Activated naive CD4-positive, alpha-beta T cell treated with anti-CD3 and anti-CD28 coated beads, Interleukin-2, amount 50 U/mL, for 24 hours (primary cell): Measurements from ENCODE around the gene ME1.

ENCODE experiments used
- H3K27ac Mint-ChIP-seq: one replicate; pipeline ENCODE4 v1.8.0; 2021; ENCODE audit warnings: mild to moderate bottlenecking, mixed read lengths
- H3K27me3 Mint-ChIP-seq: one replicate; pipeline ENCODE4 v1.8.0; 2021; ENCODE audit warnings: mixed read lengths
- H3K36me3 Mint-ChIP-seq: one replicate; pipeline ENCODE4 v1.8.0; 2021; ENCODE audit warnings: mixed read lengths
- H3K4me1 Mint-ChIP-seq: one replicate; pipeline ENCODE4 v1.8.0; 2021; ENCODE audit warnings: mixed read lengths
- H3K4me3 Mint-ChIP-seq: one replicate; pipeline ENCODE4 v1.8.0; 2021; ENCODE audit warnings: mild to moderate bottlenecking, mixed read lengths
- H3K9me3 Mint-ChIP-seq: one replicate; pipeline ENCODE4 v1.8.0; 2021; ENCODE audit warnings: mixed read lengths

The ME1 gene

DNA sequence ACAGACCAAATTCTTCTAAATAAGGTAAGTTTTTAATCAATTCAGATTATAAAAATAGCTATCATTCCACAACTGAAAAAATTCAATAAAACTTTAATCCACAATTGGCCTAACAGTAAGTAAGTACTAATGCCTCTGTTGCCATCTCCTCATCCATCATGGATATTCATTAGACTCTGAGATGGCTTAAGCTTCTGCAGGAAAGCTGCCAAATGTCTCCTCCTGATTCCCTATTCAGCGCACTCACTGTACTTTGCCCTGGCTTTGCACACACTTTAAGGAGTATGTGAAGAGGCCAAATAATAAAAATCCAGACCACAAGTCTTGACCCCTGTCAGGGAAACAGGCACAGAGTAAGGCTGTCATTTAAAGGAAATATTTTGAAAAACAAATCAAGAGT, 261.3 kb downstream of the ME1 start:
- Mint-ChIP-seq H3K27ac (no peak overlapping the region), H3K4me1 (no peaks in the 10 kb centered on the region), H3K27me3 (no peaks in the 10 kb centered on the region), H3K4me3 (no peak overlapping the region), H3K36me3 (peaks cover 13% of the 10 kb centered on the region), H3K9me3 (no peaks in the 10 kb centered on the region)

DNA sequence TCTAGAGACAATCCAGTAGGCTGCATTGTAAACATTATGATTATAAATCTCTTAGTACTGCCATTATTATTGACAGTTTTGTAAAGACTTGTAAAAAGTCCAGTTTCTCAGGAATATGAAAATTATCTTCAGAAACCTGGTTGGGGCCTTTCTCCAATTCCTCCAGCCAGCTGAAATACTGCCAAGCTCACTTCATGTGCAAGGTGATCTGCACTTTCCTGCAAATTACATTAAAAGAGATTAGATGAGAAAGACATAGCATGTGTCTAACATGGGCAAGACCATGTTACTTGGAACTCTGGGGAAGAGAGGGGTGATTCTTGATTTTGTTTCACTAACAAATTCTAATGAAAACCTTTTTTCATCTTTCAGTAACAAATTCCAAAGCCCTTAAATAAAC, 261.7 kb downstream of the ME1 start:
- Mint-ChIP-seq H3K27ac (peak overlapping the region; percentile 30), H3K9me3 (no peaks in the 10 kb centered on the region), H3K27me3 (no peaks in the 10 kb centered on the region), H3K4me1 (no peaks in the 10 kb centered on the region), H3K36me3 (peaks cover 13% of the 10 kb centered on the region), H3K4me3 (no peak overlapping the region)

DNA sequence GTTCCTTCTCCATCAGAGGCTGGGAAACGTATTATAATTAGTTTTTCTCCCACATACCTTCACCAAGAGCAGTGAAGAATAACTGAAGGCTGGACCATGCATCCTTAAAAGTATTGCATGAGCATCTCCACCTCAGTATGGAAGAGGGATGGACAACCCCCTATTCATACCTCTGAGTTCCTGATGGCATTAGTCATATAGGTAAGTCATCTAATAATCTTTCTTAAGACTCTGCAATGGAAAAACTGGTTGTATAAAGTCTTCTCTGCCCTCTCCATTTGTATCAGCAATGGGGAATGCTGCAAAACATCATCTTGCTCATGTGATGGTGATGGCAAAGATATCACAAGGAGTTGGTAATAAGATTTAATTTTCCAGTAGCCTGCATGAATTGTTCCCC, 262.3 kb downstream of the ME1 start:
- Mint-ChIP-seq H3K36me3 (peaks cover 13% of the 10 kb centered on the region), H3K27ac (no peak overlapping the region), H3K4me1 (no peaks in the 10 kb centered on the region)

DNA sequence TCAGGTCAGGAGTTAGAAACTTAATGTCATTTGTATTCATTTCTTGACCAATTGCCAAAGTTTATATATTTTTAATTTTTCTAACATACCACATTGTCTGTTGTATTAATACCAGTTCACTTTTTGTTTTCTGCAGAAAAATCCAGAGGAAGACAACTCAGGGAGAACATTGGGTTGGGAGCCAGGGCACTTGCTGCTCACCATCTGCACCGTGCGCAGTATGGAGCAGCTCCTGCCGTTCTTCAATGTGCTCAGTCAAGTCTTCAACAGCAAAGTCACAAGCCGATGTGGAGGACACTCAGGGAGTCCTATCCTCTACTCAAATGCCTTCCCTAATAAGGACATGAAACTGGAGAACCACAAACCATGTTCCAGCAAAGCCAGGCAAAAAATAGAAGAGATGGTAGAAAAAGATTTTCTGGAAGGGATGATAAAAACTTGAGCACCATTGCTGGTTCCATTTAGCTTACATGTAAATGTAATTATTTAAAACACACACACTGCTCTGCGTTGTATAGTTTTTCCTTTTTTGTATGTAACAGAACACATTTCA, 263.0 kb downstream of the ME1 start:
- H3K27ac Mint-ChIP-seq: no peak overlapping the region
- H3K27me3 Mint-ChIP-seq: no peaks in the 10 kb centered on the region
- no peaks in the 10 kb centered on the region for H3K4me1 Mint-ChIP-seq
- H3K4me3 Mint-ChIP-seq: no peak overlapping the region
- H3K9me3 Mint-ChIP-seq: no peaks in the 10 kb centered on the region
- peaks cover 13% of the 10 kb centered on the region for H3K36me3 Mint-ChIP-seq

More for the DNA sequence above, 262.3 kb downstream of the ME1 start:
- no peaks in the 10 kb centered on the region for H3K27me3 Mint-ChIP-seq
- H3K9me3 Mint-ChIP-seq: no peaks in the 10 kb centered on the region
- no peak overlapping the region for H3K4me3 Mint-ChIP-seq
